GM23338 (cell line): Measurements from ENCODE around the gene ALDH1L2. TPM values are rescaled to one million over a fixed set of nuclear protein-coding genes. Genes with fewer than 3 reads are reported as not detected.

ENCODE experiments used
- ATAC-seq: fragments of 200-7000 bp; cut with Tn5 transposase; 3 replicates; pipeline ENCODE4 v1.9.1; 2020
- DNase-seq: peaks from one replicate; pipeline ENCODE4 v3.0.0-alpha.2; 2015; ENCODE audit warnings: low spot score
- H2AFZ ChIP-seq: fragments of 200-600 bp; sonication (generic); 2 replicates; pipeline ENCODE4 v1.8.0; 2016; ENCODE audit warnings: antibody characterized with exemption, mild to moderate bottlenecking, moderate library complexity
- H3F3A ChIP-seq: fragments of 200-600 bp; sonication (generic); replicated peaks from 2 replicates; pipeline ENCODE4 v1.8.0; 2017; ENCODE audit warnings: antibody characterized with exemption, mixed run types, low read depth
- H3K27ac ChIP-seq: fragments of 200-600 bp; sonication (generic); 2 replicates; pipeline ENCODE4 v1.6.1; 2016; ENCODE audit warnings: low read depth
- H3K27me3 ChIP-seq: fragments of 200-600 bp; sonication (generic); 2 replicates; pipeline ENCODE4 v1.8.0; 2016; ENCODE audit warnings: mild to moderate bottlenecking, mixed run types, moderate library complexity; ENCODE audit not compliant: insufficient read depth
- H3K36me3 ChIP-seq: fragments of 200-600 bp; sonication (generic); 2 replicates; pipeline ENCODE4 v1.8.0; 2016; ENCODE audit warnings: mild to moderate bottlenecking; ENCODE audit not compliant: insufficient read depth
- H3K4me1 ChIP-seq: fragments of 200-600 bp; sonication (generic); 2 replicates; pipeline ENCODE4 v1.8.0; 2016; ENCODE audit warnings: mild to moderate bottlenecking, moderate library complexity; ENCODE audit not compliant: insufficient read depth
- H3K4me2 ChIP-seq: fragments of 200-600 bp; sonication (generic); 2 replicates; pipeline ENCODE4 v1.7.1; 2017; ENCODE audit warnings: mixed run types
- H3K4me3 ChIP-seq: fragments of 200-600 bp; sonication (generic); 2 replicates; pipeline ENCODE4 v1.6.1; 2016; ENCODE audit warnings: mixed run types
- H3K79me2 ChIP-seq: fragments of 200-600 bp; sonication (generic); replicated peaks from 2 replicates; pipeline ENCODE4 v1.8.0; 2017; ENCODE audit warnings: mild to moderate bottlenecking; ENCODE audit not compliant: insufficient read depth
- H3K9me2 ChIP-seq: fragments of 200-600 bp; sonication (generic); 2 replicates; pipeline ENCODE4 v1.8.0; 2017; ENCODE audit not compliant: insufficient read depth
- H4K20me1 ChIP-seq: fragments of 200-600 bp; sonication (generic); replicated peaks from 2 replicates; pipeline ENCODE4 v1.8.0; 2017; ENCODE audit warnings: mild to moderate bottlenecking; ENCODE audit not compliant: insufficient read depth
- H3K27ac Mint-ChIP-seq: 2 replicates; pipeline ENCODE4 v1.8.0; 2020; ENCODE audit warnings: inconsistent platforms, mild to moderate bottlenecking, moderate library complexity, mixed read lengths
- H3K27me3 Mint-ChIP-seq: 3 replicates; pipeline ENCODE4 v1.8.0; 2022; ENCODE audit warnings: low read depth, mild to moderate bottlenecking, moderate library complexity, mixed read lengths, inconsistent platforms; ENCODE audit not compliant: insufficient read depth, poor library complexity
- H3K36me3 Mint-ChIP-seq: 3 replicates; pipeline ENCODE4 v1.8.0; 2021; ENCODE audit warnings: low read depth, mild to moderate bottlenecking, inconsistent platforms, moderate library complexity, mixed read lengths
- H3K4me1 Mint-ChIP-seq: 3 replicates; pipeline ENCODE4 v1.8.0; 2020; ENCODE audit warnings: mild to moderate bottlenecking, inconsistent platforms, mixed read lengths
- H3K4me3 Mint-ChIP-seq: 3 replicates; pipeline ENCODE4 v1.8.0; 2021; ENCODE audit warnings: moderate library complexity, mild to moderate bottlenecking, inconsistent platforms, mixed read lengths
- H3K9me3 Mint-ChIP-seq: 3 replicates; pipeline ENCODE4 v1.8.0; 2020; ENCODE audit warnings: moderate library complexity, mild to moderate bottlenecking, inconsistent platforms, mixed read lengths
- CREB1 ChIP-seq: fragments of 250-450 bp; sonication (Bioruptor Pico); IDR thresholded peaks from 2 replicates; pipeline ENCODE4 v1.5.0; 2020; ENCODE audit warnings: low read depth, mild to moderate bottlenecking, moderate library complexity
- EZH2 ChIP-seq: fragments of 200-600 bp; sonication (generic); IDR thresholded peaks from one replicate; pipeline ENCODE4 v1.8.0; 2017; ENCODE audit warnings: antibody characterized with exemption, mild to moderate bottlenecking, low read depth; ENCODE audit not compliant: unreplicated experiment
- NANOG ChIP-seq: IDR thresholded peaks from 2 replicates; pipeline ENCODE4 v1.6.1; 2016; ENCODE audit warnings: antibody characterized with exemption, borderline replicate concordance
- POLR2AphosphoS5 ChIP-seq: IDR thresholded peaks from 2 replicates; pipeline ENCODE4 v1.6.1; 2016; ENCODE audit warnings: antibody characterized with exemption, low read depth
- STAT1 ChIP-seq: IDR thresholded peaks from one replicate; pipeline ENCODE4 v1.6.1; 2016; ENCODE audit warnings: antibody characterized with exemption; ENCODE audit not compliant: unreplicated experiment
- ZNF331 ChIP-seq: fragments of 250-450 bp; sonication (Bioruptor Pico); IDR thresholded peaks from 2 replicates; pipeline ENCODE4 v1.5.0; 2020; ENCODE audit warnings: low read depth, mild to moderate bottlenecking, moderate library complexity
- polyA plus RNA-seq: library from polyadenylated mRNA; unstranded; fragments of >200 nt; fragmentation: Nextera tagmentation; extraction: Ambion mirVana; gene quantifications from 2 replicates; pipeline ENCODE4 v1.2.1, GENCODE V29; 2016
- total RNA-seq: library from RNA; depleted of rRNA; stranded (reverse); fragments of >200 nt; shearing (Covaris generic); gene quantifications from 2 replicates; pipeline ENCODE4 v1.2.3, GENCODE V29; 2014
- TF ChIP-seq, protein P1 (sequence below): IDR thresholded peaks from 2 replicates; pipeline ENCODE4 v1.6.1; 2016; ENCODE audit warnings: antibody characterized with exemption
- TF ChIP-seq, protein P2 (sequence below): IDR thresholded peaks from one replicate; pipeline ENCODE4 v1.6.1; 2018; ENCODE audit warnings: antibody characterized with exemption; ENCODE audit not compliant: unreplicated experiment
- TF ChIP-seq, protein P3 (sequence below): fragments of 250-450 bp; sonication (Bioruptor Pico); IDR thresholded peaks from 2 replicates; pipeline ENCODE4 v1.5.0; 2020; ENCODE audit warnings: mild to moderate bottlenecking, moderate library complexity
- TF ChIP-seq, protein P4 (sequence below), 2 experiments: fragments of 200-600 bp in 1 of 2; sonication (generic) in 1 of 2; conservative IDR thresholded peaks; 2 replicates each; pipeline versions ENCODE4 v1.5.1 to v1.6.1; 2016 to 2017; ENCODE audit warnings: antibody characterized with exemption in 2 of 2, low read depth in 2 of 2, mild to moderate bottlenecking in 2 of 2, moderate library complexity in 1 of 2

ALDH1L2 gene
- total and polyA plus RNA-seq, 2 experiments from 2014 or later, result 5.8 to 9.1 TPM

DNA sequence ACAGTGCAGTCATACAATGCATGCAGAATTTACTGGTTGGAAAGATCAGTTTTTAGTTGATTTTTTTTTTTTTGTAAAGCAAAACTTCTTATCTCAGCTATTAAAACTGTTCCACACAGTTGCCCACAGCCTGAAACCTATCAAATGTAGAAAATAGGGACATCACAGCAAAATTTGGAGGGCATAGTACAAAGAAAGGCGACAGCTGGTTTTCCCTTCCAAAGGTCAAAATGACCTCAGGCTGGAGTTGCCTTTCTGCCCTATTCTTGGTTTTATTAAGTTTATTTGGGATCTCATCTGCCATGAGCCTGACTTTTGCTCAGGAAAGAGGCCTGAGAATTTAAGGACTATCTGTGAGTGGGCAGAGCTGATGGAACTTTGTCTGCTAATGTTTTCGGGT, 69.7 kb downstream of the ALDH1L2 start:
- ATAC-seq (no peak), DNase-seq (no peak)
- peaks cover 9% of the 10 kb centered on the region for H4K20me1 ChIP-seq
- H3K27me3 ChIP-seq, result no peaks in the 10 kb centered on the region
- no peak overlapping the region for H2AFZ ChIP-seq
- peaks cover 8% of the 10 kb centered on the region; the same call in 2 of the 3 replicates for H3K9me3 Mint-ChIP-seq
- TF ChIP-seq STAT1, result no peak
- TF ChIP-seq ZNF331, result no peak
- TF ChIP-seq NANOG, result no peak
- no peak for TF ChIP-seq EZH2
- TF ChIP-seq, protein P1, sequence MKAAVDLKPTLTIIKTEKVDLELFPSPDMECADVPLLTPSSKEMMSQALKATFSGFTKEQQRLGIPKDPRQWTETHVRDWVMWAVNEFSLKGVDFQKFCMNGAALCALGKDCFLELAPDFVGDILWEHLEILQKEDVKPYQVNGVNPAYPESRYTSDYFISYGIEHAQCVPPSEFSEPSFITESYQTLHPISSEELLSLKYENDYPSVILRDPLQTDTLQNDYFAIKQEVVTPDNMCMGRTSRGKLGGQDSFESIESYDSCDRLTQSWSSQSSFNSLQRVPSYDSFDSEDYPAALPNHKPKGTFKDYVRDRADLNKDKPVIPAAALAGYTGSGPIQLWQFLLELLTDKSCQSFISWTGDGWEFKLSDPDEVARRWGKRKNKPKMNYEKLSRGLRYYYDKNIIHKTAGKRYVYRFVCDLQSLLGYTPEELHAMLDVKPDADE, result no peak
- TF ChIP-seq, protein P2, sequence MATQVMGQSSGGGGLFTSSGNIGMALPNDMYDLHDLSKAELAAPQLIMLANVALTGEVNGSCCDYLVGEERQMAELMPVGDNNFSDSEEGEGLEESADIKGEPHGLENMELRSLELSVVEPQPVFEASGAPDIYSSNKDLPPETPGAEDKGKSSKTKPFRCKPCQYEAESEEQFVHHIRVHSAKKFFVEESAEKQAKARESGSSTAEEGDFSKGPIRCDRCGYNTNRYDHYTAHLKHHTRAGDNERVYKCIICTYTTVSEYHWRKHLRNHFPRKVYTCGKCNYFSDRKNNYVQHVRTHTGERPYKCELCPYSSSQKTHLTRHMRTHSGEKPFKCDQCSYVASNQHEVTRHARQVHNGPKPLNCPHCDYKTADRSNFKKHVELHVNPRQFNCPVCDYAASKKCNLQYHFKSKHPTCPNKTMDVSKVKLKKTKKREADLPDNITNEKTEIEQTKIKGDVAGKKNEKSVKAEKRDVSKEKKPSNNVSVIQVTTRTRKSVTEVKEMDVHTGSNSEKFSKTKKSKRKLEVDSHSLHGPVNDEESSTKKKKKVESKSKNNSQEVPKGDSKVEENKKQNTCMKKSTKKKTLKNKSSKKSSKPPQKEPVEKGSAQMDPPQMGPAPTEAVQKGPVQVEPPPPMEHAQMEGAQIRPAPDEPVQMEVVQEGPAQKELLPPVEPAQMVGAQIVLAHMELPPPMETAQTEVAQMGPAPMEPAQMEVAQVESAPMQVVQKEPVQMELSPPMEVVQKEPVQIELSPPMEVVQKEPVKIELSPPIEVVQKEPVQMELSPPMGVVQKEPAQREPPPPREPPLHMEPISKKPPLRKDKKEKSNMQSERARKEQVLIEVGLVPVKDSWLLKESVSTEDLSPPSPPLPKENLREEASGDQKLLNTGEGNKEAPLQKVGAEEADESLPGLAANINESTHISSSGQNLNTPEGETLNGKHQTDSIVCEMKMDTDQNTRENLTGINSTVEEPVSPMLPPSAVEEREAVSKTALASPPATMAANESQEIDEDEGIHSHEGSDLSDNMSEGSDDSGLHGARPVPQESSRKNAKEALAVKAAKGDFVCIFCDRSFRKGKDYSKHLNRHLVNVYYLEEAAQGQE, result no peak
- peaks cover 46% of the 10 kb centered on the region for H3K36me3 Mint-ChIP-seq
- no peaks in the 10 kb centered on the region for H3K36me3 ChIP-seq
- H3K27ac Mint-ChIP-seq, result no peak overlapping the region
- H3K4me2 ChIP-seq, result no peak overlapping the region
- peaks cover 7% of the 10 kb centered on the region; the same call in 2 of the 3 replicates for H3K4me1 Mint-ChIP-seq
- H3F3A ChIP-seq, result no peaks in the 10 kb centered on the region
- peaks cover 39% of the 10 kb centered on the region for H3K79me2 ChIP-seq
- no peak overlapping the region for H3K27ac ChIP-seq
- no peaks in the 10 kb centered on the region for H3K4me1 ChIP-seq
- H3K27me3 Mint-ChIP-seq, result no peaks in the 10 kb centered on the region
- no peaks in the 10 kb centered on the region for H3K9me2 ChIP-seq
- H3K4me3 Mint-ChIP-seq, result no peak overlapping the region
- no peak overlapping the region for H3K4me3 ChIP-seq

DNA sequence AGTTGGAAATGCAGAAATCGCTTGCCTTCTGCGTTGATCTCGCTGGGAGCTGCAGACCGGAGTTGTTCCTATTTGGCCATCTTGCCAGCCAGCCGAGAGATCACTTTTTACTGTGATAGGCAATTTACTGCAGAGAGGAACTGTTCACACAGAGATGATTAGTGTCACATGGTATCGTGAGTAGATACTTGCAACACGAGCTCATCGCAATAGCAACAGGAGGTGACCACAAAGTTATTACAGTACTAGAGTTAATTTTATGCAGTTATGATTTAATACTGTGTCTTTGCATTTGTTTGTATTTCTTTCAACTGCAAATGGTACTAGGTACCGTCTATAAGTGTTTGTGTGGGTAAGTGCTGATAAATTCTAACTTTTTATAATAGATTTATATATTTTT, 70.4 kb downstream of the ALDH1L2 start:
- Histone ChIP-seq H3K4me2 (no peak overlapping the region), H3K4me1 (no peaks in the 10 kb centered on the region), H3F3A (no peaks in the 10 kb centered on the region), H4K20me1 (peaks cover 9% of the 10 kb centered on the region), H3K27ac (no peak overlapping the region), H3K4me3 (no peak overlapping the region), H3K27me3 (no peaks in the 10 kb centered on the region), H3K36me3 (no peaks in the 10 kb centered on the region), H3K79me2 (peaks cover 46% of the 10 kb centered on the region), H3K9me2 (no peaks in the 10 kb centered on the region), H2AFZ (no peak overlapping the region)
- H3K9me3 Mint-ChIP-seq, result peaks cover 8% of the 10 kb centered on the region; the same call in 2 of the 3 replicates
- H3K4me3 Mint-ChIP-seq, result no peak overlapping the region
- no peaks in the 10 kb centered on the region for H3K27me3 Mint-ChIP-seq
- TF ChIP-seq, protein P3, sequence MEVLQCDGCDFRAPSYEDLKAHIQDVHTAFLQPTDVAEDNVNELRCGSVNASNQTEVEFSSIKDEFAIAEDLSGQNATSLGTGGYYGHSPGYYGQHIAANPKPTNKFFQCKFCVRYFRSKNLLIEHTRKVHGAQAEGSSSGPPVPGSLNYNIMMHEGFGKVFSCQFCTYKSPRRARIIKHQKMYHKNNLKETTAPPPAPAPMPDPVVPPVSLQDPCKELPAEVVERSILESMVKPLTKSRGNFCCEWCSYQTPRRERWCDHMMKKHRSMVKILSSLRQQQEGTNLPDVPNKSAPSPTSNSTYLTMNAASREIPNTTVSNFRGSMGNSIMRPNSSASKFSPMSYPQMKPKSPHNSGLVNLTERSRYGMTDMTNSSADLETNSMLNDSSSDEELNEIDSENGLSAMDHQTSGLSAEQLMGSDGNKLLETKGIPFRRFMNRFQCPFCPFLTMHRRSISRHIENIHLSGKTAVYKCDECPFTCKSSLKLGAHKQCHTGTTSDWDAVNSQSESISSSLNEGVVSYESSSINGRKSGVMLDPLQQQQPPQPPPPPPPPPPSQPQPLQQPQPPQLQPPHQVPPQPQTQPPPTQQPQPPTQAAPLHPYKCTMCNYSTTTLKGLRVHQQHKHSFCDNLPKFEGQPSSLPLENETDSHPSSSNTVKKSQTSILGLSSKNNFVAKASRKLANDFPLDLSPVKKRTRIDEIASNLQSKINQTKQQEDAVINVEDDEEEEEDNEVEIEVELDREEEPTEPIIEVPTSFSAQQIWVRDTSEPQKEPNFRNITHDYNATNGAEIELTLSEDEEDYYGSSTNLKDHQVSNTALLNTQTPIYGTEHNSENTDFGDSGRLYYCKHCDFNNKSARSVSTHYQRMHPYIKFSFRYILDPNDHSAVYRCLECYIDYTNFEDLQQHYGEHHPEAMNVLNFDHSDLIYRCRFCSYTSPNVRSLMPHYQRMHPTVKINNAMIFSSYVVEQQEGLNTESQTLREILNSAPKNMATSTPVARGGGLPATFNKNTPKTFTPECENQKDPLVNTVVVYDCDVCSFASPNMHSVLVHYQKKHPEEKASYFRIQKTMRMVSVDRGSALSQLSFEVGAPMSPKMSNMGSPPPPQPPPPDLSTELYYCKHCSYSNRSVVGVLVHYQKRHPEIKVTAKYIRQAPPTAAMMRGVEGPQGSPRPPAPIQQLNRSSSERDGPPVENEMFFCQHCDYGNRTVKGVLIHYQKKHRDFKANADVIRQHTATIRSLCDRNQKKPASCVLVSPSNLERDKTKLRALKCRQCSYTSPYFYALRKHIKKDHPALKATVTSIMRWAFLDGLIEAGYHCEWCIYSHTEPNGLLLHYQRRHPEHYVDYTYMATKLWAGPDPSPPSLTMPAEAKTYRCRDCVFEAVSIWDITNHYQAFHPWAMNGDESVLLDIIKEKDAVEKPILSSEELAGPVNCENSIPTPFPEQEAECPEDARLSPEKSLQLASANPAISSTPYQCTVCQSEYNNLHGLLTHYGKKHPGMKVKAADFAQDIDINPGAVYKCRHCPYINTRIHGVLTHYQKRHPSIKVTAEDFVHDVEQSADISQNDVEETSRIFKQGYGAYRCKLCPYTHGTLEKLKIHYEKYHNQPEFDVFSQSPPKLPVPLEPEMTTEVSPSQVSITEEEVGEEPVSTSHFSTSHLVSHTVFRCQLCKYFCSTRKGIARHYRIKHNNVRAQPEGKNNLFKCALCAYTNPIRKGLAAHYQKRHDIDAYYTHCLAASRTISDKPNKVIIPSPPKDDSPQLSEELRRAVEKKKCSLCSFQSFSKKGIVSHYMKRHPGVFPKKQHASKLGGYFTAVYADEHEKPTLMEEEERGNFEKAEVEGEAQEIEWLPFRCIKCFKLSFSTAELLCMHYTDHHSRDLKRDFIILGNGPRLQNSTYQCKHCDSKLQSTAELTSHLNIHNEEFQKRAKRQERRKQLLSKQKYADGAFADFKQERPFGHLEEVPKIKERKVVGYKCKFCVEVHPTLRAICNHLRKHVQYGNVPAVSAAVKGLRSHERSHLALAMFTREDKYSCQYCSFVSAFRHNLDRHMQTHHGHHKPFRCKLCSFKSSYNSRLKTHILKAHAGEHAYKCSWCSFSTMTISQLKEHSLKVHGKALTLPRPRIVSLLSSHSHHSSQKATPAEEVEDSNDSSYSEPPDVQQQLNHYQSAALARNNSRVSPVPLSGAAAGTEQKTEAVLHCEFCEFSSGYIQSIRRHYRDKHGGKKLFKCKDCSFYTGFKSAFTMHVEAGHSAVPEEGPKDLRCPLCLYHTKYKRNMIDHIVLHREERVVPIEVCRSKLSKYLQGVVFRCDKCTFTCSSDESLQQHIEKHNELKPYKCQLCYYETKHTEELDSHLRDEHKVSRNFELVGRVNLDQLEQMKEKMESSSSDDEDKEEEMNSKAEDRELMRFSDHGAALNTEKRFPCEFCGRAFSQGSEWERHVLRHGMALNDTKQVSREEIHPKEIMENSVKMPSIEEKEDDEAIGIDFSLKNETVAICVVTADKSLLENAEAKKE, result no peak
- no peak for TF ChIP-seq POLR2AphosphoS5
- no peak for TF ChIP-seq CREB1
- TF ChIP-seq, protein P4, sequence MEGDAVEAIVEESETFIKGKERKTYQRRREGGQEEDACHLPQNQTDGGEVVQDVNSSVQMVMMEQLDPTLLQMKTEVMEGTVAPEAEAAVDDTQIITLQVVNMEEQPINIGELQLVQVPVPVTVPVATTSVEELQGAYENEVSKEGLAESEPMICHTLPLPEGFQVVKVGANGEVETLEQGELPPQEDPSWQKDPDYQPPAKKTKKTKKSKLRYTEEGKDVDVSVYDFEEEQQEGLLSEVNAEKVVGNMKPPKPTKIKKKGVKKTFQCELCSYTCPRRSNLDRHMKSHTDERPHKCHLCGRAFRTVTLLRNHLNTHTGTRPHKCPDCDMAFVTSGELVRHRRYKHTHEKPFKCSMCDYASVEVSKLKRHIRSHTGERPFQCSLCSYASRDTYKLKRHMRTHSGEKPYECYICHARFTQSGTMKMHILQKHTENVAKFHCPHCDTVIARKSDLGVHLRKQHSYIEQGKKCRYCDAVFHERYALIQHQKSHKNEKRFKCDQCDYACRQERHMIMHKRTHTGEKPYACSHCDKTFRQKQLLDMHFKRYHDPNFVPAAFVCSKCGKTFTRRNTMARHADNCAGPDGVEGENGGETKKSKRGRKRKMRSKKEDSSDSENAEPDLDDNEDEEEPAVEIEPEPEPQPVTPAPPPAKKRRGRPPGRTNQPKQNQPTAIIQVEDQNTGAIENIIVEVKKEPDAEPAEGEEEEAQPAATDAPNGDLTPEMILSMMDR (conservative IDR thresholded peaks at IDR 0.05; ENCODE audit: low read depth in 2 of 2), result no peak
- ATAC-seq (no peak), DNase-seq (no peak)
- H3K27ac Mint-ChIP-seq, result no peak overlapping the region
- H3K4me1 Mint-ChIP-seq, result peaks cover 3% of the 10 kb centered on the region; the same call in 2 of the 3 replicates
- peaks cover 53% of the 10 kb centered on the region for H3K36me3 Mint-ChIP-seq
